ENCODE results near the gene RAB36. TPM values are rescaled to one million over a fixed set of nuclear protein-coding genes. Genes with fewer than 3 reads are reported as not detected.

RAB36 gene
- polyA plus RNA-seq, 3 donors: 0.37 to 0.78 (median 0.49) TPM

GRCh38 chr22:23130697-23131096, 14.6 kb upstream of the RAB36 start:
- DNase-seq: no peak
- H3K79me2 ChIP-seq (ENCODE audit: insufficient read depth, low read length): no peaks in the 10 kb centered on the region
- Mint-ChIP-seq H3K4me3 (no peak overlapping the region), H3K36me3 (no peaks in the 10 kb centered on the region), H3K9me3 (no peaks in the 10 kb centered on the region), H3K4me1 (peaks cover 2% of the 10 kb centered on the region), H3K27ac (no peak overlapping the region), H3K27me3 (ENCODE audit: low read depth in 3 of 3) (peaks cover 0 to 7% (median 5%) of the 10 kb centered on the region in 3 donors)
- H2AFZ ChIP-seq (ENCODE audit: insufficient read depth, low read depth, low read length, poor library complexity, severe bottlenecking): no peak overlapping the region
- no peak overlapping the region for H3K9ac ChIP-seq (ENCODE audit: insufficient read depth, low read length, poor library complexity, severe bottlenecking)
- TF ChIP-seq, protein P1, sequence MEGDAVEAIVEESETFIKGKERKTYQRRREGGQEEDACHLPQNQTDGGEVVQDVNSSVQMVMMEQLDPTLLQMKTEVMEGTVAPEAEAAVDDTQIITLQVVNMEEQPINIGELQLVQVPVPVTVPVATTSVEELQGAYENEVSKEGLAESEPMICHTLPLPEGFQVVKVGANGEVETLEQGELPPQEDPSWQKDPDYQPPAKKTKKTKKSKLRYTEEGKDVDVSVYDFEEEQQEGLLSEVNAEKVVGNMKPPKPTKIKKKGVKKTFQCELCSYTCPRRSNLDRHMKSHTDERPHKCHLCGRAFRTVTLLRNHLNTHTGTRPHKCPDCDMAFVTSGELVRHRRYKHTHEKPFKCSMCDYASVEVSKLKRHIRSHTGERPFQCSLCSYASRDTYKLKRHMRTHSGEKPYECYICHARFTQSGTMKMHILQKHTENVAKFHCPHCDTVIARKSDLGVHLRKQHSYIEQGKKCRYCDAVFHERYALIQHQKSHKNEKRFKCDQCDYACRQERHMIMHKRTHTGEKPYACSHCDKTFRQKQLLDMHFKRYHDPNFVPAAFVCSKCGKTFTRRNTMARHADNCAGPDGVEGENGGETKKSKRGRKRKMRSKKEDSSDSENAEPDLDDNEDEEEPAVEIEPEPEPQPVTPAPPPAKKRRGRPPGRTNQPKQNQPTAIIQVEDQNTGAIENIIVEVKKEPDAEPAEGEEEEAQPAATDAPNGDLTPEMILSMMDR (IDR thresholded peaks at IDR 0.05): no peak
- H3K4me3 ChIP-seq (replicated peaks in 1 of 3; ENCODE audit: low read depth in 2 of 3, low read length in 3 of 3): no peak overlapping the region
- H3K27ac ChIP-seq (ENCODE audit: low read depth in 1 of 2, low read length in 2 of 2): no peak overlapping the region
- 94% methylated on average over 3 of the region's 3 CpGs for WGBS (ENCODE audit: insufficient coverage)
- intact Hi-C loops (cut with micrococcal nuclease): no loop called here
- no peaks in the 10 kb centered on the region for H4K20me1 ChIP-seq (ENCODE audit: insufficient read depth, low read length)
- no peak overlapping the region for H3K4me2 ChIP-seq (replicated peaks; ENCODE audit: extremely low read depth, low read length, poor library complexity, severe bottlenecking)
- no peaks in the 10 kb centered on the region for H3K27me3 ChIP-seq (ENCODE audit: control insufficient read depth in 2 of 2, insufficient read depth in 2 of 2, low read length in 2 of 2)
- no peaks in the 10 kb centered on the region for H3K4me1 ChIP-seq (ENCODE audit: control insufficient read depth in 1 of 2, insufficient read depth in 2 of 2, low read length in 2 of 2)
- no peaks in the 10 kb centered on the region for H3K9me3 ChIP-seq (replicated peaks in 1 of 2; ENCODE audit: control insufficient read depth in 1 of 2, insufficient read depth in 1 of 2, low read length in 2 of 2)
- no peaks in the 10 kb centered on the region for H3K36me3 ChIP-seq (replicated peaks in 1 of 2; ENCODE audit: control insufficient read depth in 1 of 2, insufficient read depth in 2 of 2, low read length in 2 of 2)

- H3K27me3 Mint-ChIP-seq (ENCODE audit: low read depth in 3 of 3): peaks cover 0 to 7% (median 6%) of the 10 kb centered on the region in 3 donors
- TF ChIP-seq, protein P1 (IDR thresholded peaks at IDR 0.05): no peak
- H3K36me3 ChIP-seq (replicated peaks in 1 of 2; ENCODE audit: control insufficient read depth in 1 of 2, insufficient read depth in 2 of 2, low read length in 2 of 2): no peaks in the 10 kb centered on the region
- no peak overlapping the region for H3K27ac ChIP-seq (ENCODE audit: low read depth in 1 of 2, low read length in 2 of 2)
- no peak for DNase-seq
- no peaks in the 10 kb centered on the region for H3K27me3 ChIP-seq (ENCODE audit: control insufficient read depth in 2 of 2, insufficient read depth in 2 of 2, low read length in 2 of 2)
- 92% methylated on average over 6 of the region's 6 CpGs for WGBS (ENCODE audit: insufficient coverage)
- no peak overlapping the region for H3K4me3 Mint-ChIP-seq
- H3K36me3 Mint-ChIP-seq: no peaks in the 10 kb centered on the region
- intact Hi-C loops (cut with micrococcal nuclease): no loop called here
- no peaks in the 10 kb centered on the region for H3K9me3 Mint-ChIP-seq
- H3K9me3 ChIP-seq (replicated peaks in 1 of 2; ENCODE audit: control insufficient read depth in 1 of 2, insufficient read depth in 1 of 2, low read length in 2 of 2): no peaks in the 10 kb centered on the region
- no peak overlapping the region for H3K27ac Mint-ChIP-seq
- no peak overlapping the region for H2AFZ ChIP-seq (ENCODE audit: insufficient read depth, low read depth, low read length, poor library complexity, severe bottlenecking)
- H3K4me1 Mint-ChIP-seq: peaks cover 2% of the 10 kb centered on the region
- no peak overlapping the region for H3K4me3 ChIP-seq (replicated peaks in 1 of 3; ENCODE audit: low read depth in 2 of 3, low read length in 3 of 3)
- H3K9ac ChIP-seq (ENCODE audit: insufficient read depth, low read length, poor library complexity, severe bottlenecking): no peak overlapping the region
- H4K20me1 ChIP-seq (ENCODE audit: insufficient read depth, low read length): no peaks in the 10 kb centered on the region
- H3K4me2 ChIP-seq (replicated peaks; ENCODE audit: extremely low read depth, low read length, poor library complexity, severe bottlenecking): no peak overlapping the region
- no peaks in the 10 kb centered on the region for H3K79me2 ChIP-seq (ENCODE audit: insufficient read depth, low read length)
- H3K4me1 ChIP-seq (ENCODE audit: control insufficient read depth in 1 of 2, insufficient read depth in 2 of 2, low read length in 2 of 2): no peaks in the 10 kb centered on the region
Observed at GRCh38 chr22:23131931-23132330, 13.3 kb upstream of the RAB36 start.
